GM12872 (cell line): ENCODE data around the gene CDC14B.

ENCODE experiments used
- TF ChIP-seq, protein P1 (sequence below): IDR thresholded peaks from 3 replicates; pipeline ENCODE4 v1.5.1; 2011; ENCODE audit warnings: low read depth, mild to moderate bottlenecking, low read length, moderate library complexity; ENCODE audit not compliant: insufficient read depth

CDC14B gene

DNA sequence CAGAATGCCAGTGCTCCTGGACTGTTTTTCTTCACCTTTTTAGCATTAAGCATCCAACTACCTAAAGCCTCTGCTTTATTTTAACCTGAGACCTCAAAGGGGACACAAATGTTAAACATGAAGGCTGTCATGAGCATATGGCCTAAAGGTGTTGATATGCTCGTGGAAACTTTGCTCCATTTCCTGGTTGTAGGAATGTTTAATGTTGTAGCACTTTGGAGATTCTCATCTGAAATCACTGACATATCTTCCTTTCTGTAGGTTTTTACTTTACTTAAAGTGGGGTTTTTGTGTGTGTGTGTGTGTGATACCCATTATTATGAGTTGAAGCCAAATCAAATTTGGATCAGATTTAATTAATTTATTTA, 132.6 kb downstream of the CDC14B start:
- TF ChIP-seq, protein P1, sequence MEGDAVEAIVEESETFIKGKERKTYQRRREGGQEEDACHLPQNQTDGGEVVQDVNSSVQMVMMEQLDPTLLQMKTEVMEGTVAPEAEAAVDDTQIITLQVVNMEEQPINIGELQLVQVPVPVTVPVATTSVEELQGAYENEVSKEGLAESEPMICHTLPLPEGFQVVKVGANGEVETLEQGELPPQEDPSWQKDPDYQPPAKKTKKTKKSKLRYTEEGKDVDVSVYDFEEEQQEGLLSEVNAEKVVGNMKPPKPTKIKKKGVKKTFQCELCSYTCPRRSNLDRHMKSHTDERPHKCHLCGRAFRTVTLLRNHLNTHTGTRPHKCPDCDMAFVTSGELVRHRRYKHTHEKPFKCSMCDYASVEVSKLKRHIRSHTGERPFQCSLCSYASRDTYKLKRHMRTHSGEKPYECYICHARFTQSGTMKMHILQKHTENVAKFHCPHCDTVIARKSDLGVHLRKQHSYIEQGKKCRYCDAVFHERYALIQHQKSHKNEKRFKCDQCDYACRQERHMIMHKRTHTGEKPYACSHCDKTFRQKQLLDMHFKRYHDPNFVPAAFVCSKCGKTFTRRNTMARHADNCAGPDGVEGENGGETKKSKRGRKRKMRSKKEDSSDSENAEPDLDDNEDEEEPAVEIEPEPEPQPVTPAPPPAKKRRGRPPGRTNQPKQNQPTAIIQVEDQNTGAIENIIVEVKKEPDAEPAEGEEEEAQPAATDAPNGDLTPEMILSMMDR, result no peak

DNA sequence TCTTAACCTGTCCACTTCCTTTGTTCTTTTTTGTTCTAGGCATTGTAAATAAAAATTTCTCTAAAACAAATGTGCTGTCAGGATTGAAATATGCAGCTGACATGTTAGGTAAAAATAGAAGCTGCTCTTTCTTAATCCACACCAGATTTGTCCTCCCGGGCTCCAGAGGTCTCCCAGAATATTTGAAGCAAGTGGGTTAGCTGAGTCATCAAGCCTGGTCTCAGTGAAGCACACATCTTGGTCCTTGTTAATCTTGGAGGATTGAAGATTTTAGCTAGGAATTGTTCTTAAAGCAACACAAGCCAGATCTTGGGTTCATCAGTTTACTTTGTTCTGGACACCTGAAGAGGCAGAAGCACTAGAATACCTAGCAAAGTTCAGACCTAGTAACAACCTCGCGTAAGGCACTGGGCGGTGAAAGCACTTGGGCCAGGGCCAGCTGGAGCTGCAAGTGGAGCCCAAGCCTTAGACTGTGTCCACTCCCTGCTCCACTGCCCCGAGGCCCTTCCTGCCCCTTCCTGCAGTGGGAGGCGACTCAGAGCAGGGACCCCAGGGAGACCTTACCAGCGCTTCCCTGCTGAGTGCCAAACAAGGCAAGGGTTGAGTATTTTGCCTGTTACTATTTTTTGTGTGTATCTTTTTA, 133.1 kb downstream of the CDC14B start:
- TF ChIP-seq, protein P1, result no peak

DNA sequence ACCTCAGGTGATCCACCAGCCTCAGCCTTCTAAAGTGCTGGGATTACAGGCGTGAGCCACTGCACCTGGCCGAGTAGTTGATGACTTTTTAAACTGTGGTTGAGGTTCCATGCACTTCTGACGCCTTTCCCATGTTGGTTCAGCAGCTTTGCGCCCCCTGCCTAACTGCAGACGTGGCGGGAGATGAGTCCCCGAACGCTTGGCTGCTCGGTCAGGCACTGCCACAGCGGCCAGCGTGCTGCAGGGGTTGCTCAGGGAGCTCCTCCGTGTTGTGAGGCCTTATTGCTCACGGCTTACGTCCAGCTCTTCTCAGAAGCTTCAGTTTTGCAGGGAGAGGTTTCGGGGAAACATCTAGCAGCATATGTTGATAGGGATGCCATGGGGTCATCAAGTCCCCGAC, 134.4 kb downstream of the CDC14B start:
- TF ChIP-seq, protein P1, result no peak

DNA sequence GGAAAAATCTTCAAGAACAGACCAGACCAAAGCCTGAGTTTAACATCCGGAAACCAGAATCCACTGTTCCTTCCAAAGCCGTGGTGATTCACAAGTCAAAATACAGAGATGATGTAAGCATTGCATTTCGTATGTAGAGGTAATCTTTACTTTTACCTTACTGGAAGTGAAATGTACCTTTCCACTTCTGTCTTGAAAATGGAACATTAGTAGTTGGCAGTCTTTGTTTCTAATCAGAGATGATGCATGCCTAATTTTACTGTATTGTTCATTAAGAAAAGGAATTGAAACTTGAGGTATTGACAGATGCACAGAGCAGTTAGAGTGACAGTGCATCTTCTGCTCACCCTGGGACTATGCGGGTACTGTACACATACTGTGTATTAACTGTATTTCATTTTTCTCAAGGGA, 135.1 kb downstream of the CDC14B start:
- TF ChIP-seq, protein P1, result no peak

DNA sequence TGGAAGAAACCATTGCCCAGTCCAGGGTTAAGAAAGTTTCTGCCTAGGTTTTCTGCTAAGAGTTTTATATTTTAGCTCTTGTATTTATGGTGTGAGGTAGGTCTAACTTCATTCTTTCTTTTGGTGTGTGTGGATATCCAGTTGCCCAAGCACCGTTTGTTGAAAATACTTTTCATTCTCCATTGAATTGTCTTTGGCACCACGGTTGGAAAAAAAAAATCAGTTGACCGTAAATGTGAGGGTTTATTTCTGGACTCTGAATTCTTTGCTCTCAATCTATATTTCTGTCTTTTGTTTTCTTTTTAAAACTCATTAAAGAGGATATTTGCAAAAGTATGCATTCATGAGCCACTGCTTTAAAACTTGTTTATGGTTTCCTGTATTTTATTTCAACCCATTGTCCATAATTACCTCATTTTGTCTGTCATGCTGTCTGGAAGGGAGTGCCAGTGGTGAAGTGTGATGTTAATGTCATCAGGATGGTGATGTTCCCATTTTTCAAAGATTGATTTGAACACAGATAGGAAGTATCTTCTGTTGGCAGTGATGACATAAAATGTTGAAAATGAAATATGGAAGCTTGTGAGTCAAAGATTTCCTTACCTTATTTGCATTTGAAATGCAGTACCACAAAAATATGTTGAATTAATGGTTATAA, 135.8 kb downstream of the CDC14B start:
- TF ChIP-seq, protein P1, result no peak

DNA sequence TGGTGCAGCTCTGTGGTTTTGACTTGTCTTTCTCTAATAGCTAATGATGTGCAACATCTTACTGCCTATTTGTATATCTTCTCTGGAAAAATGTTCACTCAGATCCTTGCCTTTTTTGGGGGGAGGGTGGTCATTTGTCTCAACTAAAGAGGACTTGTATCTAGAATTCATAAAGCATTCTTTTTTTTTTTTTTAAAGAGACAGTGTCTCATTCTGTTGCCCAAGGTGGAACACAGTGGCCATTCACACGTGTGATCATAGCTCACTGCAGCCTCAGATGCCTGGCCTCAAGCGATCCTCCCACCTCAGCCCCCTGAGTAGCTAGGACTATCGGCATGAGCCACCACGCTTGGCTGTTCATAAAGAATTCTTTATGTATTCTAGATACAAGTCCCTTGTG, 136.4 kb downstream of the CDC14B start:
- TF ChIP-seq, protein P1, result no peak

DNA sequence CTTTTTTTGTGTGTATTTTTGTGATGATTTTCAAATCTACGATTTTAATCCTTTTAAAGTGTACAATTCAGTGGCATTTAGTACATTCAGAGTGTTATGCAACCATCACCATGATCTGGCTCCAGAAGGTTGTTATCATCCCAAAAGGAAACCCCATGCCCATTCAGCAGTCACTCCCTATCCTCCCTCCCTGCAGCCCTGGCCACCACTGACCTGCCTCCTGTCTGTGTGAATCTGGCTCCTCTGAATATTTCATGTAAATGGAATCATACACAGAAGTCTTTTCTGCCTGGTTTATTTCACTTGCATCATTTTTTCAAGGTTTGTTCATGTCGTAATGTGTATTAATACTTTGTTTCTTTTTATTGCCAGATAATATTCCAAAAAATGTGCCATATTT, 137.2 kb downstream of the CDC14B start:
- TF ChIP-seq, protein P1, result no peak
